Endothelial cell (in vitro differentiated cells): Measurements from ENCODE around the gene STX8. TPM values are rescaled to one million over a fixed set of nuclear protein-coding genes. Genes with fewer than 3 reads are reported as not detected.

Source experiments
- DNase-seq: peaks from one replicate; pipeline ENCODE4 v3.0.0; 2021; ENCODE audit warnings: low spot score
- H3K27ac Mint-ChIP-seq: one replicate; pipeline ENCODE4 v1.8.0; 2021; ENCODE audit warnings: mixed read lengths, inconsistent platforms; ENCODE audit not compliant: unreplicated experiment
- H3K27me3 Mint-ChIP-seq: one replicate; pipeline ENCODE4 v1.8.0; 2021; ENCODE audit warnings: mild to moderate bottlenecking, moderate library complexity, mixed read lengths, inconsistent platforms; ENCODE audit not compliant: unreplicated experiment
- H3K36me3 Mint-ChIP-seq: one replicate; pipeline ENCODE4 v1.8.0; 2021; ENCODE audit warnings: mild to moderate bottlenecking, low read depth, mixed read lengths, inconsistent platforms; ENCODE audit not compliant: unreplicated experiment
- H3K4me1 Mint-ChIP-seq: one replicate; pipeline ENCODE4 v1.8.0; 2021; ENCODE audit warnings: mild to moderate bottlenecking, mixed read lengths, inconsistent platforms; ENCODE audit not compliant: unreplicated experiment
- H3K4me3 Mint-ChIP-seq: one replicate; pipeline ENCODE4 v1.8.0; 2021; ENCODE audit warnings: mild to moderate bottlenecking, mixed read lengths, inconsistent platforms; ENCODE audit not compliant: unreplicated experiment
- H3K9me3 Mint-ChIP-seq: one replicate; pipeline ENCODE4 v1.8.0; 2021; ENCODE audit warnings: mixed read lengths, inconsistent platforms; ENCODE audit not compliant: unreplicated experiment
- CTCF ChIP-seq: fragments of 200-600 bp; sonication (generic); IDR thresholded peaks from one replicate; pipeline ENCODE4 v1.5.0; 2021; ENCODE audit warnings: antibody characterized with exemption; ENCODE audit not compliant: unreplicated experiment
- total RNA-seq: library from RNA; stranded (reverse); fragmentation: NEBNext Ultra II Directional; extraction: Animal tissue kit (Norgen Biotek cat#: 25700); gene quantifications from one replicate; pipeline ENCODE4 v1.2.1, GENCODE V29; 2021; ENCODE audit not compliant: unreplicated experiment

Gene STX8
- total RNA-seq, 1 donor from 2014 or later: 49.2 TPM

- Mint-ChIP-seq H3K36me3 (peaks cover 10% of the 10 kb centered on the region), H3K27me3 (no peaks in the 10 kb centered on the region), H3K4me1 (peaks cover 14% of the 10 kb centered on the region), H3K9me3 (no peaks in the 10 kb centered on the region), H3K4me3 (no peak overlapping the region), H3K27ac (no peak overlapping the region)
- DNase-seq: no peak
- TF ChIP-seq CTCF: no peak
Measured at GRCh38 chr17:9389111-9389527, 186.5 kb downstream of the STX8 start.

- peaks cover 14% of the 10 kb centered on the region for H3K4me1 Mint-ChIP-seq
- DNase-seq: peak; percentile 12
- no peak overlapping the region for H3K27ac Mint-ChIP-seq
- H3K9me3 Mint-ChIP-seq: no peaks in the 10 kb centered on the region
- H3K36me3 Mint-ChIP-seq: peaks cover 2% of the 10 kb centered on the region
- H3K4me3 Mint-ChIP-seq: no peak overlapping the region
- H3K27me3 Mint-ChIP-seq: no peaks in the 10 kb centered on the region
- no peak for TF ChIP-seq CTCF
Measured at GRCh38 chr17:9386401-9386800, 189.2 kb downstream of the STX8 start.

- H3K4me3 Mint-ChIP-seq: no peak overlapping the region
Measured at GRCh38 chr17:9383826-9384225, 191.8 kb downstream of the STX8 start.

GRCh38 chr17:9382626-9383025 is 193.0 kb downstream of the STX8 start:
- no peak for TF ChIP-seq CTCF
- Mint-ChIP-seq H3K9me3 (no peaks in the 10 kb centered on the region), H3K4me3 (no peak overlapping the region), H3K27ac (no peak overlapping the region), H3K27me3 (no peaks in the 10 kb centered on the region), H3K4me1 (peaks cover 17% of the 10 kb centered on the region), H3K36me3 (no peaks in the 10 kb centered on the region)
- no peak for DNase-seq

More at GRCh38 chr17:9383826-9384225, 191.8 kb downstream of the STX8 start:
- no peaks in the 10 kb centered on the region for H3K27me3 Mint-ChIP-seq
- no peak for TF ChIP-seq CTCF
- H3K36me3 Mint-ChIP-seq: no peaks in the 10 kb centered on the region
- DNase-seq: no peak
- no peak overlapping the region for H3K27ac Mint-ChIP-seq
- peaks cover 17% of the 10 kb centered on the region for H3K4me1 Mint-ChIP-seq
- H3K9me3 Mint-ChIP-seq: no peaks in the 10 kb centered on the region

- H3K9me3 Mint-ChIP-seq: no peaks in the 10 kb centered on the region
- no peak for DNase-seq
Measured at GRCh38 chr17:9381068-9381467, 194.6 kb downstream of the STX8 start.

More at GRCh38 chr17:9381068-9381467, 194.6 kb downstream of the STX8 start:
- Mint-ChIP-seq H3K4me1 (peaks cover 9% of the 10 kb centered on the region), H3K27me3 (no peaks in the 10 kb centered on the region), H3K27ac (no peak overlapping the region), H3K4me3 (no peak overlapping the region), H3K36me3 (peaks cover 8% of the 10 kb centered on the region)
- no peak for TF ChIP-seq CTCF
